ENCODE data around the gene GNAL. TPM values are rescaled to one million over a fixed set of nuclear protein-coding genes. Genes with fewer than 3 reads are reported as not detected.

GNAL gene
- total RNA-seq, 1 experiment from 2014 or later: 24.0 TPM

GRCh38 chr18:11783716-11784331 is 94.8 kb downstream of the GNAL start:
- no peak for DNase-seq
- no peak overlapping the region for H3K56ac ChIP-seq (ENCODE audit: insufficient read length, low read depth, low read length)
- peak overlapping the region; percentile 65 for H2BK12ac ChIP-seq (ENCODE audit: insufficient read length, low read depth, low read length)
- no peak overlapping the region for H2BK15ac ChIP-seq (ENCODE audit: low read depth, low read length)
- no peaks in the 10 kb centered on the region for H3K9me3 ChIP-seq (ENCODE audit: control insufficient read depth, low read depth, low read length)
- H3K18ac ChIP-seq (ENCODE audit: insufficient read length, low read depth, low read length): peak overlapping the region; percentile 59
- no peak overlapping the region for H4K5ac ChIP-seq (ENCODE audit: insufficient read length, low read depth, low read length)
- peaks cover 14% of the 10 kb centered on the region; the same call in 1 of the 2 replicates for H3K4me1 ChIP-seq (ENCODE audit: insufficient read depth, low read length)
- no peak overlapping the region for H3K9ac ChIP-seq (ENCODE audit: extremely low read depth, insufficient read length, low read length)
- no peak overlapping the region for H3K4me2 ChIP-seq (ENCODE audit: insufficient read depth, insufficient read length, low read length)
- no peak overlapping the region for H3K4ac ChIP-seq (ENCODE audit: low read depth, low read length)
- no peaks in the 10 kb centered on the region for H4K20me1 ChIP-seq (ENCODE audit: control insufficient read depth, insufficient read depth, insufficient read length)
- H3K79me2 ChIP-seq (ENCODE audit: insufficient read depth, low read length): no peaks in the 10 kb centered on the region
- TF ChIP-seq CTCF (conservative IDR thresholded peaks at IDR 0.05): no peak
- no peaks in the 10 kb centered on the region for H3K79me1 ChIP-seq (ENCODE audit: insufficient read depth, low read depth, low read length, poor library complexity, severe bottlenecking)
- no CpG with 5 or more reads among the region's 7 CpGs for WGBS (ENCODE audit: extremely low coverage, insufficient read length, low lambda C conversion rate)
- H4K91ac ChIP-seq (ENCODE audit: insufficient read length, low read depth, low read length): no peak overlapping the region
- no peak overlapping the region for H3K23ac ChIP-seq (ENCODE audit: insufficient read length, low read depth, low read length)
- Mint-ChIP-seq H3K9me3 (no peaks in the 10 kb centered on the region), H3K4me1 (peaks cover 40 to 46% of the 10 kb centered on the region in 2 experiments), H3K4me3 (no peak overlapping the region; a peak in 1 of 5 replicates), H3K27ac (peak overlapping the region in 2 of 3 experiments; percentile 38 to 56; a peak in 2 of 7 replicates), H3K36me3 (ENCODE audit: insufficient read depth in 1 of 3, low read depth in 3 of 3) (no peaks in the 10 kb centered on the region), H3K27me3 (ENCODE audit: low read depth) (no peaks in the 10 kb centered on the region)
- no peak overlapping the region for H2BK5ac ChIP-seq (ENCODE audit: insufficient read length, low read length)
- no peak overlapping the region for H3K27ac ChIP-seq (ENCODE audit: insufficient read length, low read depth, low read length)
- H3K14ac ChIP-seq (ENCODE audit: insufficient read depth, low read length): no peak overlapping the region; the same call in 1 of the 2 replicates
- no peak overlapping the region for H2AFZ ChIP-seq (ENCODE audit: low read length)
- H2AK5ac ChIP-seq (ENCODE audit: insufficient read length, low read length): no peak overlapping the region
- no peaks in the 10 kb centered on the region for H3K23me2 ChIP-seq (ENCODE audit: insufficient read length, low read depth, low read length, poor library complexity, severe bottlenecking)
- no peak overlapping the region for H2BK20ac ChIP-seq (ENCODE audit: low read depth, low read length, poor library complexity, severe bottlenecking)
- H3T11ph ChIP-seq (ENCODE audit: low read length): no peak overlapping the region
- H2BK120ac ChIP-seq (ENCODE audit: low read depth, low read length, poor library complexity, severe bottlenecking): no peak overlapping the region
- H4K8ac ChIP-seq (replicated peaks; ENCODE audit: insufficient read length, low read depth, low read length): no peak overlapping the region
- no peaks in the 10 kb centered on the region for H3K27me3 ChIP-seq (ENCODE audit: insufficient read depth, low read length)
